ENCODE results near the gene LMNTD1.

- TF ChIP-seq EZH2phosphoT487 (IDR thresholded peaks at IDR 0.05; ENCODE audit: borderline replicate concordance, low read length) (no peak), CTCF (IDR thresholded peaks at IDR 0.05; ENCODE audit: low read depth, low read length, poor library complexity, severe bottlenecking) (no peak)
Observed at GRCh38 chr12:25435431-25435830, 117.7 kb downstream of the LMNTD1 start.

Measured in DOHH2 (cell line).